GM12878 (cell line): ENCODE data around the gene IL4. TPM values are rescaled to one million over a fixed set of nuclear protein-coding genes. Genes with fewer than 3 reads are reported as not detected.

Source experiments
- ATAC-seq: fragments of 200-7000 bp; cut with Tn5 transposase; 3 replicates; pipeline ENCODE4 v1.9.1; 2020; ENCODE audit warnings: mild to moderate bottlenecking, moderate library complexity
- BruUV-seq: library from RNA; stranded (reverse); fragments of 400-500 nt; replicated peaks from 2 replicates; lab custom pipeline; 2021; lab: Mats Ljungman, UMichigan
- CTCF ChIA-PET: fragments of 300-600 bp; sonication (Branson Sonifier 250); formaldehyde crosslinking; extraction: SDS; loops from one replicate; lab custom pipeline; 2021; ENCODE audit warnings: inconsistent platforms; lab: Yijun Ruan, JAX
- POLR2A ChIA-PET: fragments of 350-600 bp; formaldehyde crosslinking; extraction: SDS; loops from one replicate; lab custom pipeline; 2021; ENCODE audit warnings: inconsistent platforms; lab: Charles Lee
- RAD21 ChIA-PET: fragments of 300-600 bp; sonication (Branson Sonifier 250); formaldehyde crosslinking; loops from one replicate; lab custom pipeline; 2023; ENCODE audit warnings: antibody characterized with exemption; ENCODE audit not compliant: unreplicated experiment; lab: Charles Lee
- SMC1A ChIA-PET: fragments of 300-600 bp; sonication (Branson Sonifier 250); formaldehyde crosslinking; loops from one replicate; lab custom pipeline; 2023; ENCODE audit not compliant: unreplicated experiment, uncharacterized antibody; lab: Charles Lee
- DNase-seq: peaks from one replicate; pipeline ENCODE4 v3.0.0-alpha.2; 2011; ENCODE audit warnings: low read depth, low spot score
- FAIRE-seq: peaks from 3 replicates; lab custom pipeline; 2011; peaks lifted over from hg19 to GRCh38; lab: Jason Lieb, UNC
- H2AFZ ChIP-seq: 2 replicates; pipeline ENCODE4 v1.6.0; 2011; ENCODE audit warnings: low read depth, low read length, control low read depth; ENCODE audit not compliant: control insufficient read depth
- H3K27ac ChIP-seq: 2 replicates; pipeline ENCODE4 v1.5.1; 2011; ENCODE audit warnings: control low read depth; ENCODE audit not compliant: control insufficient read depth, insufficient read depth
- H3K27me3 ChIP-seq, 2 experiments: replicated peaks in 1 of 2; 2 replicates each; pipeline versions ENCODE4 v1.6.0 to v1.6.1; 2011; ENCODE audit warnings: low read length in 1 of 2; ENCODE audit not compliant: control insufficient read depth in 2 of 2, insufficient read depth in 2 of 2
- H3K36me3 ChIP-seq, 2 experiments: 2 replicates each; pipeline ENCODE4 v1.5.1; 2011; ENCODE audit warnings: low read length in 1 of 2; ENCODE audit not compliant: control insufficient read depth in 2 of 2, insufficient read depth in 2 of 2
- H3K4me1 ChIP-seq: 2 replicates; pipeline ENCODE4 v1.6.1; 2011; ENCODE audit warnings: mild to moderate bottlenecking, low read length, moderate library complexity, mixed read lengths; ENCODE audit not compliant: control insufficient read depth, insufficient read depth
- H3K4me2 ChIP-seq: 2 replicates; pipeline ENCODE4 v1.6.0; 2011; ENCODE audit warnings: control low read depth; ENCODE audit not compliant: control insufficient read depth, insufficient read depth
- H3K4me3 ChIP-seq: fragments of 200-600 bp; sonication (generic); 2 replicates; pipeline ENCODE4 v1.5.1; 2016
- H3K79me2 ChIP-seq: 2 replicates; pipeline ENCODE4 v1.6.0; 2011; ENCODE audit warnings: low read length; ENCODE audit not compliant: control insufficient read depth, insufficient read depth
- H3K9ac ChIP-seq: 2 replicates; pipeline ENCODE4 v1.8.0; 2011; ENCODE audit warnings: low read length, control low read depth, mixed read lengths; ENCODE audit not compliant: control insufficient read depth, insufficient read depth
- H3K9me3 ChIP-seq: replicated peaks from 3 replicates; pipeline ENCODE4 v1.5.1; 2011; ENCODE audit warnings: mild to moderate bottlenecking, low read length; ENCODE audit not compliant: control insufficient read depth, insufficient read depth
- H4K20me1 ChIP-seq: 2 replicates; pipeline ENCODE4 v1.6.0; 2011; ENCODE audit not compliant: control insufficient read depth, insufficient read depth
- CEBPB ChIP-seq, 2 experiments: fragments of 150-350 bp in 1 of 2; IDR thresholded peaks; 2 replicates each; pipeline ENCODE4 v1.6.1; 2012 to 2014; ENCODE audit warnings: low read depth in 2 of 2, low read length in 2 of 2, borderline replicate concordance in 1 of 2, inconsistent platforms in 1 of 2
- EP300 ChIP-seq, 2 experiments: fragments of 150-350 bp in 1 of 2; IDR thresholded peaks; 2 replicates each; pipeline ENCODE4 v1.6.1; 2011 to 2012; ENCODE audit warnings: low read depth in 2 of 2, low read length in 2 of 2, borderline replicate concordance in 1 of 2, improper control_type of control experiment in 1 of 2, inconsistent platforms in 1 of 2; ENCODE audit not compliant: control insufficient read depth in 1 of 2
- POU2F2 ChIP-seq: IDR thresholded peaks from 3 replicates; pipeline ENCODE4 v1.6.1; 2011; ENCODE audit warnings: low read depth, mild to moderate bottlenecking, low read length, borderline replicate concordance
- RBBP5 ChIP-seq: fragments of 200-600 bp; sonication (generic); conservative IDR thresholded peaks from 2 replicates; pipeline ENCODE4 v1.6.1; 2016
- TARDBP ChIP-seq: IDR thresholded peaks from 2 replicates; pipeline ENCODE4 v1.6.1; 2016; ENCODE audit warnings: borderline replicate concordance
- ZBED1 ChIP-seq: IDR thresholded peaks from 2 replicates; pipeline ENCODE4 v1.6.1; 2016; ENCODE audit warnings: borderline replicate concordance
- ZBTB11 ChIP-seq: fragments of 450-650 bp; formaldehyde crosslinking; IDR thresholded peaks from 2 replicates; pipeline ENCODE4 v1.5.0; 2022; ENCODE audit warnings: mild to moderate bottlenecking, missing genetic modification characterization
- ZBTB4 ChIP-seq: fragments of 450-650 bp; formaldehyde crosslinking; IDR thresholded peaks from 2 replicates; pipeline ENCODE4 v1.4.0; 2022; ENCODE audit warnings: mild to moderate bottlenecking, moderate library complexity
- ZNF687 ChIP-seq: fragments of 450-650 bp; IDR thresholded peaks from 2 replicates; pipeline ENCODE4 v1.6.1; 2017; ENCODE audit warnings: mild to moderate bottlenecking, moderate library complexity
- WGBS: methylation state at CpG from one replicate; pipeline ENCODE4 v1.1.6; 2016; ENCODE audit warnings: low lambda C conversion rate; ENCODE audit not compliant: insufficient replicate concordance, insufficient coverage; ENCODE audit errors: missing lambda C conversion rate; 5-methylcytosine and 5-hydroxymethylcytosine counted together
- in situ Hi-C: fragments of 300-500 bp; cut with MboI; formaldehyde crosslinking; loops from 9 replicates; pipeline ENCODE4 v1.14.3; 2018; ENCODE audit warnings: mixed read lengths
- intact Hi-C: fragments of 100-400 bp; cut with micrococcal nuclease; formaldehyde crosslinking; loops from one replicate; pipeline ENCODE4 v1.14.2; 2022; ENCODE audit not compliant: unreplicated experiment
- polyA plus RNA-seq, 11 experiments: library from polyadenylated mRNA; depleted of rRNA in 4 of 11; unstranded in 6 of 11; stranded (reverse) in 5 of 11; fragments of >200 nt; fragmentation: Nextera tagmentation in 4 of 11; fragmentation: Illumina TruSeq in 1 of 11; extraction: Ambion mirVana in 4 of 11; extraction: Trizol in 1 of 11; gene quantifications; 1 replicate in 1 of 11; 2 replicates in 10 of 11; pipeline versions ENCODE4 v1.2.1 to v1.2.3, GENCODE V29; 2011 to 2016; ENCODE audit warnings: inconsistent platforms in 2 of 11, missing spikeins in 2 of 11, low read depth in 1 of 11
- total RNA-seq, 4 experiments: library from RNA; depleted of rRNA in 3 of 4; stranded (reverse); fragments of >200 nt in 3 of 4; fragmentation: Illumina TruSeq in 1 of 4; extraction: Trizol in 1 of 4; gene quantifications; 2 replicates each; pipeline versions ENCODE4 v1.2.1 to v1.2.3, GENCODE V29; 2013 to 2021

Gene IL4
- total and polyA plus RNA-seq, 10 of the 15 experiments (the other 5 are each of a cell fraction or from before 2014, with no cell fraction given): 0.20 to 0.80 (median 0.50) TPM; not detected in 7

GRCh38 chr5:132666310-132667123, 7.3 kb upstream of the IL4 start:
- ChIA-PET POLR2A (interaction anchor here (10.8 kb wide), 1 partner anchor 8 kb away, joined by 118 read pairs; the partner anchor contains the start of gene IL4), CTCF (interaction anchor here (0.6 kb wide), 1 partner anchor 36 kb away, joined by 3 read pairs; no protein-coding TSS in a partner anchor), RAD21 (interaction anchor here (0.8 to 1.4 kb wide), 3 partner anchors 9 to 71 kb away, joined by 3 to 5 read pairs (median 3); partner anchors contain the start of gene KIF3A), SMC1A (interaction anchor here (0.9 to 12.1 kb wide), 5 partner anchors 8 to 154 kb away, joined by 3 to 156 read pairs (median 3); partner anchors contain the start of gene IL4)
- Histone ChIP-seq H4K20me1 (no peaks in the 10 kb centered on the region), H2AFZ (no peak overlapping the region), H3K4me2 (no peak overlapping the region), H3K27me3 (no peaks in the 10 kb centered on the region), H3K9me3 (no peaks in the 10 kb centered on the region), H3K36me3 (no peaks in the 10 kb centered on the region), H3K79me2 (no peaks in the 10 kb centered on the region), H3K4me1 (peaks cover 38% of the 10 kb centered on the region), H3K4me3 (no peak overlapping the region), H3K27ac (no peak overlapping the region), H3K9ac (no peak overlapping the region)
- intact Hi-C loops (no loop called here), in situ Hi-C loops (no loop called here)
- 93% methylated on average over 16 of the region's 16 CpGs for WGBS
- FAIRE-seq: no peak
- ATAC-seq: no peak
- BruUV-seq: no TSS peak
- DNase-seq: no peak
- TF ChIP-seq CEBPB (IDR thresholded peaks at IDR 0.05; ENCODE audit: borderline replicate concordance in 1 of 2, low read depth in 2 of 2, low read length in 2 of 2) (no peak), ZBTB11 (CRISPR knock-in tag) (no peak), ZNF687 (peak; percentile 78), TARDBP (no peak), POU2F2 (no peak), ZBTB4 (CRISPR knock-in tag) (0 out of 2 replicates have a peak, but pooled peaks have one; percentile 52), ZBED1 (no peak), RBBP5 (no peak), EP300 (IDR thresholded peaks at IDR 0.05; ENCODE audit: borderline replicate concordance in 1 of 2, control insufficient read depth in 1 of 2, low read depth in 2 of 2, low read length in 2 of 2) (no peak)
